B cell (primary cell): ENCODE results near the gene BCL3.

Source experiments
- EZH2 ChIP-seq: IDR thresholded peaks from 2 replicates; pipeline ENCODE4 v1.6.1; 2012; ENCODE audit warnings: borderline replicate concordance, low read depth, mild to moderate bottlenecking, moderate library complexity, low read length; ENCODE audit not compliant: insufficient read depth, poor library complexity, severe bottlenecking
- TF ChIP-seq, protein P1 (sequence below): fragments of 200-600 bp; IDR thresholded peaks from one replicate; pipeline ENCODE4 v1.8.0; 2022; ENCODE audit warnings: antibody characterized with exemption, mild to moderate bottlenecking

DNA sequence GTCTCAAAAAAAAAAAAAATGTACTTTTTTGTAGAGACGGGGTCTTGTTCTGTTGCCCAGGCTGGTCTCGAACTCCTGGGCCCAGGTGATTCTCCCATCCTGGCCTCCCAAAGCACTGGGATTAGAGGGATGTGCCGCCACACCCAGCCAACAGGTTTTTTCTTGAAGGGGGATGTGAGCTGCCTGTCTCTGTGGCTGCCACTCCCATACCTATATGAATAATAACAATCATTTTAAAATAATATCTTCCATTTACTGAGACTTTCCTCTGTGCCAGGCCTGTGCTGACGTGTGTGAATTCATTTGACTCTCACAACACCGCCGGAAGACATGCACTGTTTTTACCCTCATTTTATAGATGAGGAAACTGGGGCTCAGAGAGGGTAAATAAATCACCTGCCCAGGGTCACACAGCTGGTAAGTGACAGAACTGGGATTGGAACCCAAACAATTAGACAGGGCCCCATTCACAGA lies 7.2 kb upstream of the BCL3 start:
- TF ChIP-seq, protein P1, sequence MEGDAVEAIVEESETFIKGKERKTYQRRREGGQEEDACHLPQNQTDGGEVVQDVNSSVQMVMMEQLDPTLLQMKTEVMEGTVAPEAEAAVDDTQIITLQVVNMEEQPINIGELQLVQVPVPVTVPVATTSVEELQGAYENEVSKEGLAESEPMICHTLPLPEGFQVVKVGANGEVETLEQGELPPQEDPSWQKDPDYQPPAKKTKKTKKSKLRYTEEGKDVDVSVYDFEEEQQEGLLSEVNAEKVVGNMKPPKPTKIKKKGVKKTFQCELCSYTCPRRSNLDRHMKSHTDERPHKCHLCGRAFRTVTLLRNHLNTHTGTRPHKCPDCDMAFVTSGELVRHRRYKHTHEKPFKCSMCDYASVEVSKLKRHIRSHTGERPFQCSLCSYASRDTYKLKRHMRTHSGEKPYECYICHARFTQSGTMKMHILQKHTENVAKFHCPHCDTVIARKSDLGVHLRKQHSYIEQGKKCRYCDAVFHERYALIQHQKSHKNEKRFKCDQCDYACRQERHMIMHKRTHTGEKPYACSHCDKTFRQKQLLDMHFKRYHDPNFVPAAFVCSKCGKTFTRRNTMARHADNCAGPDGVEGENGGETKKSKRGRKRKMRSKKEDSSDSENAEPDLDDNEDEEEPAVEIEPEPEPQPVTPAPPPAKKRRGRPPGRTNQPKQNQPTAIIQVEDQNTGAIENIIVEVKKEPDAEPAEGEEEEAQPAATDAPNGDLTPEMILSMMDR: no peak
- TF ChIP-seq EZH2: no peak
